Smooth muscle cell (in vitro differentiated cells): ENCODE results near the gene GIMAP1. TPM values are rescaled to one million over a fixed set of nuclear protein-coding genes. Genes with fewer than 3 reads are reported as not detected.

ENCODE experiments used
- DNase-seq: peaks from one replicate; lab custom pipeline; 2025; ENCODE audit not compliant: unreplicated experiment; lab: John Stamatoyannopoulos, UW
- H2AFZ ChIP-seq: fragments of 200-600 bp; sonication (generic); 2 replicates; pipeline ENCODE4 v1.6.0; 2016; ENCODE audit warnings: antibody characterized with exemption, low read depth, mild to moderate bottlenecking
- H3F3A ChIP-seq: fragments of 200-600 bp; sonication (generic); 2 replicates; pipeline ENCODE4 v1.6.0; 2017; ENCODE audit warnings: antibody characterized with exemption, low read depth
- H3K27ac ChIP-seq: fragments of 200-600 bp; sonication (generic); 2 replicates; pipeline ENCODE4 v1.5.1; 2016; ENCODE audit warnings: low read depth, mild to moderate bottlenecking
- H3K27me3 ChIP-seq: fragments of 200-600 bp; sonication (generic); 2 replicates; pipeline ENCODE4 v1.6.1; 2016; ENCODE audit warnings: low read depth, mild to moderate bottlenecking
- H3K36me3 ChIP-seq: fragments of 200-600 bp; sonication (generic); 2 replicates; pipeline ENCODE4 v1.5.1; 2016; ENCODE audit warnings: low read depth
- H3K4me1 ChIP-seq: fragments of 200-600 bp; sonication (generic); 2 replicates; pipeline ENCODE4 v1.5.1; 2016; ENCODE audit warnings: low read depth
- H3K4me2 ChIP-seq: fragments of 200-600 bp; sonication (generic); 2 replicates; pipeline ENCODE4 v1.6.0; 2016; ENCODE audit warnings: mild to moderate bottlenecking
- H3K4me3 ChIP-seq: fragments of 200-600 bp; sonication (generic); 2 replicates; pipeline ENCODE4 v1.5.1; 2016; ENCODE audit warnings: mild to moderate bottlenecking
- H3K79me2 ChIP-seq: fragments of 200-600 bp; sonication (generic); 2 replicates; pipeline ENCODE4 v1.6.0; 2016; ENCODE audit warnings: low read depth, mild to moderate bottlenecking
- H3K9ac ChIP-seq: fragments of 200-600 bp; sonication (generic); 2 replicates; pipeline ENCODE4 v1.6.0; 2016; ENCODE audit warnings: low read depth
- H3K9me3 ChIP-seq: fragments of 200-600 bp; sonication (generic); replicated peaks from 2 replicates; pipeline ENCODE4 v1.5.1; 2016; ENCODE audit warnings: low read depth
- H4K20me1 ChIP-seq: fragments of 200-600 bp; sonication (generic); 2 replicates; pipeline ENCODE4 v1.6.0; 2016; ENCODE audit warnings: low read depth
- WGBS: methylation state at CpG from one replicate; pipeline ENCODE4 v1.1.7; 2016; ENCODE audit warnings: low lambda C conversion rate; 5-methylcytosine and 5-hydroxymethylcytosine counted together
- polyA plus RNA-seq: library from polyadenylated mRNA; unstranded; fragments of >200 nt; fragmentation: Nextera tagmentation; extraction: Ambion mirVana; gene quantifications from 2 replicates; pipeline ENCODE4 v1.2.1, GENCODE V29; 2016
- total RNA-seq: library from RNA; depleted of rRNA; stranded (reverse); fragments of >200 nt; gene quantifications from 2 replicates; pipeline ENCODE4 v1.2.3, GENCODE V29; 2014
- TF ChIP-seq, protein P1 (sequence below): fragments of 200-600 bp; sonication (generic); IDR thresholded peaks from 2 replicates; pipeline ENCODE4 v1.5.1; 2017; ENCODE audit warnings: borderline replicate concordance, mild to moderate bottlenecking, antibody characterized with exemption; ENCODE audit not compliant: insufficient read depth, poor library complexity, severe bottlenecking

Gene GIMAP1
- total and polyA plus RNA-seq, 2 experiments from 2014 or later: not detected

GRCh38 chr7:150745876-150746275, 29.5 kb downstream of the GIMAP1 start:
- peaks cover 69% of the 10 kb centered on the region for H3K27me3 ChIP-seq
- no peak overlapping the region for H2AFZ ChIP-seq
- TF ChIP-seq, protein P1, sequence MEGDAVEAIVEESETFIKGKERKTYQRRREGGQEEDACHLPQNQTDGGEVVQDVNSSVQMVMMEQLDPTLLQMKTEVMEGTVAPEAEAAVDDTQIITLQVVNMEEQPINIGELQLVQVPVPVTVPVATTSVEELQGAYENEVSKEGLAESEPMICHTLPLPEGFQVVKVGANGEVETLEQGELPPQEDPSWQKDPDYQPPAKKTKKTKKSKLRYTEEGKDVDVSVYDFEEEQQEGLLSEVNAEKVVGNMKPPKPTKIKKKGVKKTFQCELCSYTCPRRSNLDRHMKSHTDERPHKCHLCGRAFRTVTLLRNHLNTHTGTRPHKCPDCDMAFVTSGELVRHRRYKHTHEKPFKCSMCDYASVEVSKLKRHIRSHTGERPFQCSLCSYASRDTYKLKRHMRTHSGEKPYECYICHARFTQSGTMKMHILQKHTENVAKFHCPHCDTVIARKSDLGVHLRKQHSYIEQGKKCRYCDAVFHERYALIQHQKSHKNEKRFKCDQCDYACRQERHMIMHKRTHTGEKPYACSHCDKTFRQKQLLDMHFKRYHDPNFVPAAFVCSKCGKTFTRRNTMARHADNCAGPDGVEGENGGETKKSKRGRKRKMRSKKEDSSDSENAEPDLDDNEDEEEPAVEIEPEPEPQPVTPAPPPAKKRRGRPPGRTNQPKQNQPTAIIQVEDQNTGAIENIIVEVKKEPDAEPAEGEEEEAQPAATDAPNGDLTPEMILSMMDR: no peak
- H4K20me1 ChIP-seq: no peaks in the 10 kb centered on the region
- H3K4me3 ChIP-seq: no peak overlapping the region
- no peaks in the 10 kb centered on the region for H3K9me3 ChIP-seq
- no peak overlapping the region for H3K4me2 ChIP-seq
- H3K27ac ChIP-seq: no peak overlapping the region
- H3K9ac ChIP-seq: no peak overlapping the region
- no peak for DNase-seq
- WGBS: 79% methylated on average over 3 of the region's 3 CpGs
- H3K36me3 ChIP-seq: no peaks in the 10 kb centered on the region
- no peaks in the 10 kb centered on the region for H3K4me1 ChIP-seq
- no peaks in the 10 kb centered on the region for H3F3A ChIP-seq
- no peaks in the 10 kb centered on the region for H3K79me2 ChIP-seq

- Histone ChIP-seq H3K4me2 (no peak overlapping the region), H3K36me3 (no peaks in the 10 kb centered on the region), H4K20me1 (no peaks in the 10 kb centered on the region), H3K4me3 (no peak overlapping the region), H3K9me3 (no peaks in the 10 kb centered on the region), H3K27ac (no peak overlapping the region), H3K9ac (no peak overlapping the region), H3K4me1 (no peaks in the 10 kb centered on the region), H3K27me3 (peaks cover 64% of the 10 kb centered on the region), H3K79me2 (no peaks in the 10 kb centered on the region), H2AFZ (no peak overlapping the region), H3F3A (no peaks in the 10 kb centered on the region)
- no peak for DNase-seq
- WGBS: 92% methylated on average over 6 of the region's 6 CpGs
- TF ChIP-seq, protein P1: no peak
Measured at GRCh38 chr7:150746921-150747320, 30.5 kb downstream of the GIMAP1 start.

DNA sequence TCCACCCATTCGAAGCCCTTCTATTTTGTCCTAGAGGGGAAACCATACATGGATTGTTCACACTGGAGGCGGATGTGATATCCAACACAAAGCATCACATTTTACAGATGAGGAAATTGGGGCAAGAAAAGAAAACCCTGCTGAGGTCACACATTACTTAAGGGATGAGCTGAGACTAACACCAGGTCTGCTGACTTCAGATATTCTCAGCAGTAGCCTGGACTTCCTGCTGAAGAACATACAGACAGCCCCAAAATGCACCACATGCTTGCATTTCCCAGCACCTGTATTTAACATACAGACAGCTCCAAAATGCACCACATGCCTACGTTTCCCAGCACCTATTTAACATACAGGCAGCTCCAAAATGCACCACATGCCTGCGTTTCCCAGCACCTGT, 32.0 kb downstream of the GIMAP1 start:
- no peaks in the 10 kb centered on the region for H3K4me1 ChIP-seq
- no peaks in the 10 kb centered on the region for H3K36me3 ChIP-seq
- no peaks in the 10 kb centered on the region for H3K9me3 ChIP-seq
- H3K79me2 ChIP-seq: no peaks in the 10 kb centered on the region
- TF ChIP-seq, protein P1: no peak
- H3K9ac ChIP-seq: no peak overlapping the region
- no peak overlapping the region for H3K4me3 ChIP-seq
- no peaks in the 10 kb centered on the region for H3F3A ChIP-seq
- H2AFZ ChIP-seq: no peak overlapping the region
- WGBS: 65% methylated on average over 4 of the region's 4 CpGs
- no peaks in the 10 kb centered on the region for H4K20me1 ChIP-seq
- peaks cover 55% of the 10 kb centered on the region for H3K27me3 ChIP-seq
- H3K4me2 ChIP-seq: no peak overlapping the region
- DNase-seq: no peak
- H3K27ac ChIP-seq: no peak overlapping the region

GRCh38 chr7:150751702-150752101, 35.3 kb downstream of the GIMAP1 start:
- no peaks in the 10 kb centered on the region for H4K20me1 ChIP-seq
- H3K4me3 ChIP-seq: no peak overlapping the region
- no peaks in the 10 kb centered on the region for H3K4me1 ChIP-seq
- whole genome bisulfite sequencing: 31% methylated on average over 2 of the region's 2 CpGs
- peaks cover 42% of the 10 kb centered on the region for H3K27me3 ChIP-seq
- no peaks in the 10 kb centered on the region for H3K36me3 ChIP-seq
- DNase-seq: no peak
- H3K9me3 ChIP-seq: no peaks in the 10 kb centered on the region
- H3F3A ChIP-seq: no peaks in the 10 kb centered on the region
- no peak overlapping the region for H2AFZ ChIP-seq
- TF ChIP-seq, protein P1: no peak
- no peak overlapping the region for H3K27ac ChIP-seq
- no peak overlapping the region for H3K9ac ChIP-seq
- no peaks in the 10 kb centered on the region for H3K79me2 ChIP-seq
- no peak overlapping the region for H3K4me2 ChIP-seq
